Vagina (tissue), 2 donors: ENCODE data around the gene GRAMD2B.

ENCODE experiments used
- POLR2A ChIP-seq, 2 donors: fragments of 450-650 bp; IDR thresholded peaks; one replicate each; pipeline ENCODE4 v1.6.1; 2017; ENCODE audit warnings: antibody characterized with exemption in 2 of 2, mild to moderate bottlenecking in 2 of 2, moderate library complexity in 2 of 2
- TF ChIP-seq, protein P1 (sequence below), 3 experiments: fragments of 450-650 bp in 2 of 3; fragments of 200-600 bp in 1 of 3; sonication (generic) in 1 of 3; IDR thresholded peaks; one replicate each; pipeline ENCODE4 v1.5.1; 2017 to 2019; ENCODE audit warnings: antibody characterized with exemption in 3 of 3, mild to moderate bottlenecking in 2 of 3, moderate library complexity in 2 of 3

DNA sequence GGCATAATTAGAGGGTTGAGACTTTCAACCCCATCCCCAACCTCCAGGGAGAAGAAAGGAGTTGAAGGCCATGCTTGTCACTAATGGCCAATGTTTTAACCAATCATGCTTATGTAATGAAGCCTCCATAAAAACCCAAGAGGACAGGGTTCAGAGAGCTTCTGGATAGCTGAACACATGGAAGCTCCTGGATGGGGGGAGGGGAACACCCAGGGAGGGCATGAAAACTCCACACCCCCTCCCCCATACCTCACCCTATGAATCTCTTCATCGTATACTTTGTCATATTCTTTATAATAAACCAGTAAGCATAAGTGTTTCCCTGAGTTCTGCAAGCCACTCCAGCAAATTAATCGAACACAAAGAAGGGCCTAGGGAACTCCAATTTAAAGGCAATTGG, 90.1 kb downstream of the GRAMD2B start:
- TF ChIP-seq, protein P1, sequence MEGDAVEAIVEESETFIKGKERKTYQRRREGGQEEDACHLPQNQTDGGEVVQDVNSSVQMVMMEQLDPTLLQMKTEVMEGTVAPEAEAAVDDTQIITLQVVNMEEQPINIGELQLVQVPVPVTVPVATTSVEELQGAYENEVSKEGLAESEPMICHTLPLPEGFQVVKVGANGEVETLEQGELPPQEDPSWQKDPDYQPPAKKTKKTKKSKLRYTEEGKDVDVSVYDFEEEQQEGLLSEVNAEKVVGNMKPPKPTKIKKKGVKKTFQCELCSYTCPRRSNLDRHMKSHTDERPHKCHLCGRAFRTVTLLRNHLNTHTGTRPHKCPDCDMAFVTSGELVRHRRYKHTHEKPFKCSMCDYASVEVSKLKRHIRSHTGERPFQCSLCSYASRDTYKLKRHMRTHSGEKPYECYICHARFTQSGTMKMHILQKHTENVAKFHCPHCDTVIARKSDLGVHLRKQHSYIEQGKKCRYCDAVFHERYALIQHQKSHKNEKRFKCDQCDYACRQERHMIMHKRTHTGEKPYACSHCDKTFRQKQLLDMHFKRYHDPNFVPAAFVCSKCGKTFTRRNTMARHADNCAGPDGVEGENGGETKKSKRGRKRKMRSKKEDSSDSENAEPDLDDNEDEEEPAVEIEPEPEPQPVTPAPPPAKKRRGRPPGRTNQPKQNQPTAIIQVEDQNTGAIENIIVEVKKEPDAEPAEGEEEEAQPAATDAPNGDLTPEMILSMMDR (IDR thresholded peaks at IDR 0.05) = no peak
- TF ChIP-seq POLR2A (IDR thresholded peaks at IDR 0.05) = no peak
